WI38 (cell line): ENCODE measurements around the gene AFF3.

Source experiments
- H3K4me3 ChIP-seq: 2 replicates; pipeline ENCODE4 v1.5.1; 2011; ENCODE audit warnings: low read depth, mild to moderate bottlenecking, control low read depth, low read length
- TF ChIP-seq, protein P1 (sequence below): IDR thresholded peaks from 2 replicates; pipeline ENCODE4 v1.5.1; 2012; ENCODE audit warnings: low read depth, mild to moderate bottlenecking, control low read depth, low read length

Gene AFF3

GRCh38 chr2:99576775-99577174 lies 565.6 kb downstream of the AFF3 start:
- TF ChIP-seq, protein P1, sequence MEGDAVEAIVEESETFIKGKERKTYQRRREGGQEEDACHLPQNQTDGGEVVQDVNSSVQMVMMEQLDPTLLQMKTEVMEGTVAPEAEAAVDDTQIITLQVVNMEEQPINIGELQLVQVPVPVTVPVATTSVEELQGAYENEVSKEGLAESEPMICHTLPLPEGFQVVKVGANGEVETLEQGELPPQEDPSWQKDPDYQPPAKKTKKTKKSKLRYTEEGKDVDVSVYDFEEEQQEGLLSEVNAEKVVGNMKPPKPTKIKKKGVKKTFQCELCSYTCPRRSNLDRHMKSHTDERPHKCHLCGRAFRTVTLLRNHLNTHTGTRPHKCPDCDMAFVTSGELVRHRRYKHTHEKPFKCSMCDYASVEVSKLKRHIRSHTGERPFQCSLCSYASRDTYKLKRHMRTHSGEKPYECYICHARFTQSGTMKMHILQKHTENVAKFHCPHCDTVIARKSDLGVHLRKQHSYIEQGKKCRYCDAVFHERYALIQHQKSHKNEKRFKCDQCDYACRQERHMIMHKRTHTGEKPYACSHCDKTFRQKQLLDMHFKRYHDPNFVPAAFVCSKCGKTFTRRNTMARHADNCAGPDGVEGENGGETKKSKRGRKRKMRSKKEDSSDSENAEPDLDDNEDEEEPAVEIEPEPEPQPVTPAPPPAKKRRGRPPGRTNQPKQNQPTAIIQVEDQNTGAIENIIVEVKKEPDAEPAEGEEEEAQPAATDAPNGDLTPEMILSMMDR: no peak
- H3K4me3 ChIP-seq: no peak overlapping the region

- TF ChIP-seq, protein P1: no peak
- H3K4me3 ChIP-seq: no peak overlapping the region
Observed at GRCh38 chr2:99573634-99574251, 568.6 kb downstream of the AFF3 start.

GRCh38 chr2:99572373-99573164 lies 569.8 kb downstream of the AFF3 start:
- TF ChIP-seq, protein P1: no peak
- no peak overlapping the region for H3K4me3 ChIP-seq

DNA sequence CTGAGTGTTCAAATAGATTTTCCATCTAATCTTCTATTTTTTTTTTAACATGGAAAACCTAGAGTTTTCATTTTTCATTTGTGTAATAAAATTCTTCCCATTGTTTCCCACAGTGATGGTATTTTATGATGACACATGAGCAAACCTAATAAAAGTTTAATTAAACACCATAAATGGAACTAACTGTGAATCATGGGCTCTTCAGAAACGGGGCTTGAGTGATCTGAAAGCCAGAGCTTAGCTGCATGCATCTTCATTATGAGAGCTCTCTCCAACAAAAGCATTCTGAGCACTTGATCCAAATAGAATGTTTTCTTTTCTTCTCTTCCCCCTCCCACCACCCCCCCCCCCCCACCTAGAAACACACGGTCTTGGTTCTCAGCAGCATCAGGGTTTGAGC lies 570.4 kb downstream of the AFF3 start:
- no peak overlapping the region for H3K4me3 ChIP-seq
- TF ChIP-seq, protein P1: no peak

DNA sequence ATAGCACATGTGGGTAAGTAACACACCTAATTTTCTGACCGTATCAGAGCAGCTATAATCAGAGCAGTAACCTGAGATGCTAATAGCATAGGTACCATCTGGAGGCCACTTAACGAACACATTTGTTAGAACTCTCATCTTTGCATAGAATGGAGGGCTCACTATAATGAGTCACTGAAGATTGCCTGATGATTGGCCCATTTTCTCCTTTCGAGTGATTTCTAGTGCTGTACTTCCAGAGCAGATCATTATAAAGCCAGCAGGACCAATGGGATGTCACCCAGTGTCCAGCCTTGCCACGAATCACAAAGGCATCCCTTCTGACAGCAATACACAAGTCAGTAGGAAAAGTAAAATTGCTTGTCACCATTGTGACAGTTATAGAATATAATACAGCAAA lies 570.9 kb downstream of the AFF3 start:
- H3K4me3 ChIP-seq: no peak overlapping the region
- TF ChIP-seq, protein P1: no peak

DNA sequence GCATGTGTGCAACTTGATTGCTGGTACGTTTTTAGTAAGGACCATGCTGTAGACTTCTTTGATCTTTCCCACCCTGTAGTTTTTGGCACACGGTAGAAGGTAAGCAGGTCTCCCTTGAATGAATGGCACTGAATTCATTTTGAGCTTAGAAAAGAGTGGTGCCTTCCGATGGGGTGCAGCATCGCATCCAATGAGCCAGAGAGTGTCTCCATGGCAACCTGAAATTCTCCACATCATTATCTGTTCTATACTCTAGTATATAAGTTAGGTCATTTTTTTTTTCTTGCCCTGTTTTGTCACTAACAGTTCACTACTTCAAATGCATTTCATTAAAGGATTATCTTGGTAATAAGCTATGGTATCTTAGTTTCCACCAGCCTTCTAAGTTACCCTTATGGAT lies 571.4 kb downstream of the AFF3 start:
- no peak overlapping the region for H3K4me3 ChIP-seq
- TF ChIP-seq, protein P1: no peak

GRCh38 chr2:99569386-99569785 lies 573.0 kb downstream of the AFF3 start:
- TF ChIP-seq, protein P1: no peak
- no peak overlapping the region for H3K4me3 ChIP-seq
